HG02759 (cell line): ENCODE results near the gene SYT5.
"Not testable (repeated sequence)": the region's sequence is repeated elsewhere in the genome, so short reads cannot be mapped to it uniquely, and the experiment has no call there.

Experiments
- ATAC-seq: cut with Tn5 transposase; IDR thresholded peaks from one replicate; pipeline ENCODE4 v1.9.1; 2021; ENCODE audit warnings: mild to moderate bottlenecking, moderate library complexity; ENCODE audit not compliant: unreplicated experiment

The SYT5 gene

GRCh38 chr19:55172318-55172717, 7.8 kb downstream of the SYT5 start:
- ATAC-seq: not testable (repeated sequence)

DNA sequence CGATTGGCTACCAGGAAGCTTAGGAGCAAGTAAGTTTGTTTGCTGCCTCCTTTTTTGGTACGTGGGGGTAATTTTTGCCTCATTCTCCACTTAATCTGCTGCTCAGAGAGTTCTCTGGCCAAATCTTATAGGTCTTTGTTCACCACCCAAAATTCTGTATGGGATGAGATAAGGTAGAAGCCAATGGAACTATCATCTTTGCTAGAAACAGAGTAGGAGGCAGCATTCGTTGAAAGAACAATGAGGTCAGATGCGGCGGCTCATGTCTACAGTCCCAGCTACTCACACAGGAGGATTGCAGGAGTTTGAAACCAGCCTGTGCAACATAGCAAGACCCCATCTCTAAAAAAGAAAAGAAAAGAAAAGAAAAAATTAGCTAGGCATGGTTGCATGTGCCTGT, 8.6 kb downstream of the SYT5 start:
- no peak for ATAC-seq

GRCh38 chr19:55169136-55169535, 11.0 kb downstream of the SYT5 start:
- ATAC-seq: no peak

GRCh38 chr19:55166530-55167268, 13.4 kb downstream of the SYT5 start, which contains the start of gene DNAAF3:
Gene DNAAF3, minus strand, starts transcription at chr19:55166613. Its CDS starts 200 bp downstream, at chr19:55166413.
- peak; percentile 87 for ATAC-seq

DNA sequence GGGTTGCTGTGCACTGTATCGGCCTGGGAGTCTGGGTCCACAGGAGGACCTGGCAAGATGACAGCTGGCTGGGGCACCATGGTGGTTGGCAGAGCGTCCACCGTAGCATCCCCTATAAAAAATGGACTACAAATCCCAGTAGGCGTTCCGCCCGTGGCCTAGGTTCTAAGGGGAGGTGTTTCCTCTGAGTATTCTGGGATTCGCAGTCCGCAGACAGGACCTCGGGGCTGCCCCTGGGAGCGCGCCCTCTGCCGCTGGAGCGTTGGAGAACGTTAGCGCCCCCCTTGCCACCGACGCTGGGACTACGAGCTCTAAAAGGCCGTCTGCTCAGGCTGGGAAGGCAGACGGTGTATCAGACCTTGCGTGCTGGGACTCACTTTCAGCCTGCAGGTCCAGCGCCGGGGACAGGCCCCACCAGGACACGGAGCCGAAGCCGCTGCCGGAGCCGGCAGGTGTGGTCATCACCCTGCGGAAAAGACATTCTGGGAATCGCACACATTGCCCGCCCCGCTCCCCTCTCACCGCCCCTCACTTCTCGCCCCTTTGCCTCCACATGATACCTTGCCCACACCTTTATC, 14.0 kb downstream of the SYT5 start:
- ATAC-seq: no peak

GRCh38 chr19:55161571-55162322, 18.3 kb downstream of the SYT5 start:
- ATAC-seq: no peak

GRCh38 chr19:55160986-55161365, 19.1 kb downstream of the SYT5 start:
- no peak for ATAC-seq

DNA sequence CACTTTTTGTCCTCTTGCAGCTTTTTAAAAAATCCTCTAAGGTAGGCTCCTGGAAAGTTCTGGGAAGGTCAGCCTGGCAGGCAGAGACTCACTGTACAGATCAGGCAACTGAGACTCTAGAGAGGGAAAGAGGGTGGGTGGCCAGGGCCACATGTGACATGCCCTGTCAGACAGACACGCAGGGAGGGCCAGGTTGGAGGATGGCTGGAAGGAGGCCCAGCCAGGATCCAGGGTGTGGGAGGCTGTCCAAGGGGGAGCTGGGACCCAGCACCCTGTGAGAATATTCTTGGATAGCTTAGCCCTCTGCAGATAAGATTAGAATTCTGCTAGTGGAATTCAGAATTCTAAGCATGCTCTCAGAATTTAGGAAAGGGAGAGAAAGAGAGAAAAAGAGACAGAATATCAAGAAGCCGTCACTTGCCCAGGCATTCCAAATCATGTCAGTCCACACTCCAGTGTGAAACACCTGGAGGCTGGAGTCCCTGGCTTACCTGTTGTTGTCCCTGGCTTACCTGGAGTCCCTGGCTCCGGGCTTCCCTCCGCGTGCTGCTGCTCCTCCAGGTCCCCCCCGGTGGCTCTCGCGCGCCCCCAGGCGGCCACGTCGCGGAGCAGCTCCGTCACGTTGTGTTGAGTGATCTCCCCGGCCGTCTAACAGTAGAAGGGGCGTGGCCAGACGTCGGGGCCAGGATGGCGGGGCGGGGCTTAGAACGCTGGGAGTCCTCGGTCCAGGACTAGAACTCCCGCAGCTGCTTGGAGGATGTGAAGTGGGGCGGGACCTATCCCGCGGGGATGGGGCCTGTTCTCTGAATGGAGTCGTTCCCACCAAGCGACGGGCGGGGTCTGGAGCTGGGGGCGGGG, 19.7 kb downstream of the SYT5 start:
- ATAC-seq: peak; percentile 67

- no peak for ATAC-seq
Observed at GRCh38 chr19:55158848-55159749, 21.0 kb downstream of the SYT5 start.

DNA sequence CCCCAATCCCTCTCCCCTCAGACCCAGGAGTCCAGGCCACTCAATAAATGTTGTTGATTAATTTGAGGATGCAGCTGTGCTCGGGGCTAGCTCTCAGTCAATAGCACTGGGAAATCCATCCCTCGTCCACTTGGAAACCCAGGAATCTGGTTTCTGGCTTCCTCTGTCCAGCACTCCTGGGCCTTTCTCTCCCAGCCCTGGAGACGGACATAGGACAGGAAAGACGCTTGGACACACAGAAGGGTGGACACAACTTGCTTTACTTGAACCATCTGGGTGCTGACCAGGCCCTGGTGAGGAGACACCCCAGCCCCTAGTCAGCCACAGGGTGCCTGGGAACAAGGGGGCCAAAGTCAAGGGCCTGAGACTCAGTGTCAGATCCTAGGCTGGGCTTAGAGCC, 21.7 kb downstream of the SYT5 start:
- ATAC-seq: no peak

GRCh38 chr19:55157064-55157908, 22.8 kb downstream of the SYT5 start, which contains the start of gene TNNI3:
Gene TNNI3, minus strand, starts transcription at chr19:55157732. Its CDS starts 143 bp downstream, at chr19:55157589.
- no peak for ATAC-seq

DNA sequence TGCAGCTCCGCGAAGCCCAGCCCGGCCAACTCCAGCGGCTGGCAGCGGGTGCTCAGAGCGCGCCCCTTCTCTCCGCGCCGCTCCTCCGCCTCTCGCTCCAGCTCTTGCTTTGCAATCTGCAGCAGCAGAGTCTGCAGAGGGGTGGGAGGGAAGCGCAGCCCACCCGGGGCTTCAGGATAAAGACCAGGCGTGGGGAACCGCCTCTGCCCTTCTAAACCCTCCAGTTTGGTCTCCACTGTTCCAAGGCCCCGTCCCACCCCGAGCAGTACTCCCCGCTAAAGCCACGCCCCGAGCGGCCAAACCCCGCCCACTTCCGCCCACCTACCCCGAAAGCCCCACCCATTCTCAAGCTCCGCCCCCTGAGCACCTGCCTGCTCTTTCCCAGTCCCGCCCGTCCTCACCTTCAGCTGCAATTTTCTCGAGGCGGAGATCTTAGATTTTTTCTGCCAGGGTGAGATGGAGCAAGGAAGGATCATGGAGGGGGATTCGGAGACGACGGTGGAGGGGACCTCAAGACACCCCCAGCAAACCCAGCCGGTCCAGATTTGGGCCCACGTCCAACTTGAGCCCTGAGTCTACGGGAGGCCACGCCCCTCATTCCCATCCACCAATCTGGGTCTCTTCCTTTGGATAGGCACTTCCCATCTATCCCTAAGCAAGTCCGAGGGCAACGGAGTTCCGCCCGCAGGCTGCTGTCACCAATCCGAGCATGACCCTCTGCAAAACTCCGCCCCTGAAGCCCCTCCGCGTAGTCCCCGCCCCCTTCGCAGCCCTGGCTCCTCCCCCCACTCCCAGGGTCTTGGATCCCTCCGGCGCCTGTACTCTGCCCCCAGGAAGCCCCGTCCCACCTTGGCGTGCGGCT, 23.7 kb downstream of the SYT5 start:
- no peak for ATAC-seq

- ATAC-seq: not testable (repeated sequence)
Observed at GRCh38 chr19:55155784-55156183, 24.3 kb downstream of the SYT5 start.

DNA sequence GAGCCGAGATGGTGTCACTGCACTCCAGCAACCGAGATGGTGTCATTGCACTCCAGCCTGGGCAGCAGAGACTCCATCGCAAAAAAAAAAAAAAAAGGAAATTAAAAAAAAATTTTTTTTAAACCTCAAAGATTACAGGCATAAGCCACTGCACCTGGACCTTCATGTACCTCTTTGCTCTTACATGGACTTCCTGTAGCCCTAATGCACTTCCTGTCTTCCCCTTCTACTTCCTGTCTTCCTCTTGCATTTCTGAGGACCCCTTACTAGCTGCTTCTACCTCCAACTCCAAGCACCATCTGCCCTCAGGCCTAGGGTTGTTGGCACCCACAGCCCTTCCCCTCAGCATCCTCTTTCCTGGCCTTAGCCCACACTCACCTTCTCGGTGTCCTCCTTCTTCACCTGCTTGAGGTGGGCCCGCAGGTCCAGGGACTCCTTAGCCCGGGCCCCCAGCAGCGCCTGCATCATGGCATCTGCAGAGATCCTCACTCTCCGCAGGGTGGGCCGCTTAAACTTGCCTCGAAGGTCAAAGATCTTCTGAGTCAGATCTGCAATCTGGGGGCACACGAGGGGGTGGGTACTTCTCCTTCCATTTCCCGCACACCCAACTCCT, 26.3 kb downstream of the SYT5 start:
- ATAC-seq: no peak

- ATAC-seq: no peak
Observed at GRCh38 chr19:55152017-55152416, 28.1 kb downstream of the SYT5 start.

GRCh38 chr19:55149078-55150003, 30.7 kb downstream of the SYT5 start, which contains the start of gene TNNT1:
Gene TNNT1, minus strand, starts transcription at chr19:55149206. Its CDS starts 2,049 bp downstream, at chr19:55147157.
- ATAC-seq: no peak
